SK-N-SH treated with all-trans-retinoic acid at 6 μM for 48 hours (cell line): Measurements from ENCODE around the gene CPAMD8.

Experiments used
- ATAC-seq: fragments of 200-7000 bp; cut with Tn5 transposase; 3 replicates; pipeline ENCODE4 v1.9.1; 2020; ENCODE audit warnings: mild to moderate bottlenecking, moderate library complexity
- ARNTL ChIP-seq: fragments of 450-650 bp; formaldehyde crosslinking; IDR thresholded peaks from 2 replicates; pipeline ENCODE4 v1.5.0; 2020; ENCODE audit warnings: low read depth, mild to moderate bottlenecking, moderate library complexity, borderline replicate concordance
- BACH2 ChIP-seq: fragments of 250-450 bp; sonication (Bioruptor Pico); IDR thresholded peaks from 2 replicates; pipeline ENCODE4 v1.9.0; 2021; ENCODE audit warnings: mild to moderate bottlenecking, borderline replicate concordance
- CSDC2 ChIP-seq: fragments of 250-450 bp; sonication (Bioruptor Pico); IDR thresholded peaks from 2 replicates; pipeline ENCODE4 v1.5.0; 2020; ENCODE audit warnings: mild to moderate bottlenecking, moderate library complexity
- ESRRG ChIP-seq: fragments of 250-450 bp; sonication (Bioruptor Pico); IDR thresholded peaks from 2 replicates; pipeline ENCODE4 v1.6.1; 2021; ENCODE audit warnings: mild to moderate bottlenecking
- GLIS3 ChIP-seq: fragments of 250-450 bp; sonication (Bioruptor Pico); IDR thresholded peaks from 2 replicates; pipeline ENCODE4 v1.5.0; 2020; ENCODE audit warnings: mild to moderate bottlenecking, moderate library complexity
- ISL1 ChIP-seq: fragments of 250-450 bp; sonication (Bioruptor Pico); IDR thresholded peaks from 2 replicates; pipeline ENCODE4 v2.1.2; 2022; ENCODE audit warnings: mild to moderate bottlenecking, moderate library complexity
- PPARA ChIP-seq: fragments of 250-450 bp; sonication (Bioruptor Pico); IDR thresholded peaks from 2 replicates; pipeline ENCODE4 v1.5.0; 2020; ENCODE audit warnings: mild to moderate bottlenecking, borderline replicate concordance
- RARB ChIP-seq: fragments of 250-450 bp; sonication (Bioruptor Pico); IDR thresholded peaks from 2 replicates; pipeline ENCODE4 v1.8.0; 2021; ENCODE audit warnings: mild to moderate bottlenecking, moderate library complexity
- SNAI2 ChIP-seq: fragments of 250-450 bp; sonication (Bioruptor Pico); IDR thresholded peaks from 2 replicates; pipeline ENCODE4 v1.5.0; 2020; ENCODE audit warnings: mild to moderate bottlenecking, moderate library complexity
- TCF4 ChIP-seq: fragments of 250-450 bp; sonication (Bioruptor Pico); IDR thresholded peaks from 2 replicates; pipeline ENCODE4 v1.8.0; 2021; ENCODE audit warnings: mild to moderate bottlenecking, moderate library complexity, borderline replicate concordance
- TOX ChIP-seq: fragments of 250-450 bp; sonication (Bioruptor Pico); IDR thresholded peaks from 2 replicates; pipeline ENCODE4 v1.8.0; 2021; ENCODE audit warnings: mild to moderate bottlenecking, moderate library complexity, borderline replicate concordance
- TSHZ2 ChIP-seq: fragments of 250-450 bp; sonication (Bioruptor Pico); IDR thresholded peaks from 2 replicates; pipeline ENCODE4 v1.5.0; 2020; ENCODE audit warnings: mild to moderate bottlenecking, moderate library complexity
- ZC3H10 ChIP-seq: fragments of 250-450 bp; sonication (Bioruptor Pico); IDR thresholded peaks from 2 replicates; pipeline ENCODE4 v1.5.1; 2021; ENCODE audit warnings: mild to moderate bottlenecking, moderate library complexity
- ZFP3 ChIP-seq: fragments of 250-450 bp; sonication (Bioruptor Pico); IDR thresholded peaks from 2 replicates; pipeline ENCODE4 v1.5.0; 2020; ENCODE audit warnings: mild to moderate bottlenecking, moderate library complexity
- ZFP30 ChIP-seq: fragments of 450-650 bp; formaldehyde crosslinking; IDR thresholded peaks from 2 replicates; pipeline ENCODE4 v1.5.0; 2022; ENCODE audit warnings: mild to moderate bottlenecking, moderate library complexity
- ZNF565 ChIP-seq: fragments of 450-650 bp; formaldehyde crosslinking; conservative IDR thresholded peaks from 2 replicates; pipeline ENCODE4 v1.5.0; 2020; ENCODE audit warnings: low read depth, mild to moderate bottlenecking, moderate library complexity
- ZNF70 ChIP-seq: fragments of 450-650 bp; formaldehyde crosslinking; IDR thresholded peaks from 2 replicates; pipeline ENCODE4 v1.5.0; 2020; ENCODE audit warnings: mild to moderate bottlenecking, moderate library complexity
- ZNF8 ChIP-seq: fragments of 450-650 bp; formaldehyde crosslinking; IDR thresholded peaks from 2 replicates; pipeline ENCODE4 v1.5.0; 2020; ENCODE audit warnings: mild to moderate bottlenecking, moderate library complexity
- TF ChIP-seq, protein P1 (sequence below): fragments of 250-450 bp; sonication (Bioruptor Pico); IDR thresholded peaks from 2 replicates; pipeline ENCODE4 v1.5.1; 2020; ENCODE audit warnings: low read depth, mild to moderate bottlenecking, moderate library complexity
- TF ChIP-seq, protein P2 (sequence below): fragments of 250-450 bp; sonication (Bioruptor Pico); IDR thresholded peaks from 2 replicates; pipeline ENCODE4 v1.8.0; 2021; ENCODE audit warnings: low read depth, mild to moderate bottlenecking, moderate library complexity, borderline replicate concordance
- TF ChIP-seq, protein P3 (sequence below): fragments of 250-450 bp; sonication (Bioruptor Pico); IDR thresholded peaks from 2 replicates; pipeline ENCODE4 v1.5.1; 2021; ENCODE audit warnings: mild to moderate bottlenecking, moderate library complexity
- TF ChIP-seq, protein P4 (sequence below): fragments of 250-450 bp; sonication (Bioruptor Pico); IDR thresholded peaks from 2 replicates; pipeline ENCODE4 v1.8.0; 2020; ENCODE audit warnings: mild to moderate bottlenecking, moderate library complexity, borderline replicate concordance

CPAMD8 gene

DNA sequence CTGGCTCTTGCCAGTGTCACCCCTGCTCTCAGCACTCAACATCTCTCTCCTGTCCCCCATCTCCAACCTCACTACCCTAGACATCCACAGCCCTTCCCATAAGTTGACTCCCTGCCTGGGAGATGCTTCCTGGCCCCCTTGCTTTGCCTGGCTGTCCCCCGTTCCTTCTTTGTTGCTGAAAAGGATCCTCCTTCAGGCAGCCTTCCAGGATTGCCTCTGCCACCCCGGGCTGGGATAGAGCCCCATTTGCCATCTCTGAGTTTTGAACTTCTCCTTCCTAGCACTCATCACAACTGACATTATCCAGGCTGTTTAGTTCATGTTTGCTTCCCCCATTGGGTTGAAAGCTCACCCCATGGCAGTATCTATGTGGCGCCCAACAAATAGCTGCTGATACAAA, 20.0 kb downstream of the CPAMD8 start:
- no peak for ATAC-seq
- TF ChIP-seq ESRRG (CRISPR knock-in tag) (no peak), PPARA (no peak), ZNF8 (no peak), GLIS3 (CRISPR knock-in tag) (no peak), RARB (CRISPR knock-in tag) (no peak), CSDC2 (no peak), ZFP30 (CRISPR knock-in tag) (no peak), ZNF70 (CRISPR knock-in tag) (no peak), TSHZ2 (CRISPR knock-in tag) (no peak), TOX (CRISPR knock-in tag) (no peak)
- TF ChIP-seq, protein P1, sequence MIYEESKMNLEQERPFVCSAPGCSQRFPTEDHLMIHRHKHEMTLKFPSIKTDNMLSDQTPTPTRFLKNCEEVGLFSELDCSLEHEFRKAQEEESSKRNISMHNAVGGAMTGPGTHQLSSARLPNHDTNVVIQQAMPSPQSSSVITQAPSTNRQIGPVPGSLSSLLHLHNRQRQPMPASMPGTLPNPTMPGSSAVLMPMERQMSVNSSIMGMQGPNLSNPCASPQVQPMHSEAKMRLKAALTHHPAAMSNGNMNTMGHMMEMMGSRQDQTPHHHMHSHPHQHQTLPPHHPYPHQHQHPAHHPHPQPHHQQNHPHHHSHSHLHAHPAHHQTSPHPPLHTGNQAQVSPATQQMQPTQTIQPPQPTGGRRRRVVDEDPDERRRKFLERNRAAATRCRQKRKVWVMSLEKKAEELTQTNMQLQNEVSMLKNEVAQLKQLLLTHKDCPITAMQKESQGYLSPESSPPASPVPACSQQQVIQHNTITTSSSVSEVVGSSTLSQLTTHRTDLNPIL: no peak
- TF ChIP-seq, protein P2, sequence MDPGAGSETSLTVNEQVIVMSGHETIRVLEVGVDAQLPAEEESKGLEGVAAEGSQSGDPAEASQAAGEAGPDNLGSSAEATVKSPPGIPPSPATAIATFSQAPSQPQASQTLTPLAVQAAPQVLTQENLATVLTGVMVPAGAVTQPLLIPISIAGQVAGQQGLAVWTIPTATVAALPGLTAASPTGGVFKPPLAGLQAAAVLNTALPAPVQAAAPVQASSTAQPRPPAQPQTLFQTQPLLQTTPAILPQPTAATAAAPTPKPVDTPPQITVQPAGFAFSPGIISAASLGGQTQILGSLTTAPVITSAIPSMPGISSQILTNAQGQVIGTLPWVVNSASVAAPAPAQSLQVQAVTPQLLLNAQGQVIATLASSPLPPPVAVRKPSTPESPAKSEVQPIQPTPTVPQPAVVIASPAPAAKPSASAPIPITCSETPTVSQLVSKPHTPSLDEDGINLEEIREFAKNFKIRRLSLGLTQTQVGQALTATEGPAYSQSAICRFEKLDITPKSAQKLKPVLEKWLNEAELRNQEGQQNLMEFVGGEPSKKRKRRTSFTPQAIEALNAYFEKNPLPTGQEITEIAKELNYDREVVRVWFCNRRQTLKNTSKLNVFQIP (CRISPR knock-in tag): no peak
- TF ChIP-seq, protein P3, sequence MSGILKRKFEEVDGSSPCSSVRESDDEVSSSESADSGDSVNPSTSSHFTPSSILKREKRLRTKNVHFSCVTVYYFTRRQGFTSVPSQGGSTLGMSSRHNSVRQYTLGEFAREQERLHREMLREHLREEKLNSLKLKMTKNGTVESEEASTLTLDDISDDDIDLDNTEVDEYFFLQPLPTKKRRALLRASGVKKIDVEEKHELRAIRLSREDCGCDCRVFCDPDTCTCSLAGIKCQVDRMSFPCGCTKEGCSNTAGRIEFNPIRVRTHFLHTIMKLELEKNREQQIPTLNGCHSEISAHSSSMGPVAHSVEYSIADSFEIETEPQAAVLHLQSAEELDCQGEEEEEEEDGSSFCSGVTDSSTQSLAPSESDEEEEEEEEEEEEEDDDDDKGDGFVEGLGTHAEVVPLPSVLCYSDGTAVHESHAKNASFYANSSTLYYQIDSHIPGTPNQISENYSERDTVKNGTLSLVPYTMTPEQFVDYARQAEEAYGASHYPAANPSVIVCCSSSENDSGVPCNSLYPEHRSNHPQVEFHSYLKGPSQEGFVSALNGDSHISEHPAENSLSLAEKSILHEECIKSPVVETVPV: no peak

GRCh38 chr19:17005000-17005399, 21.6 kb downstream of the CPAMD8 start:
- TF ChIP-seq ARNTL (CRISPR knock-in tag) (no peak), TCF4 (CRISPR knock-in tag) (no peak), RARB (CRISPR knock-in tag) (no peak), ZFP30 (CRISPR knock-in tag) (no peak), ISL1 (no peak)
- no peak for ATAC-seq

GRCh38 chr19:17004386-17004785, 22.2 kb downstream of the CPAMD8 start:
- no peak for TF ChIP-seq ZNF8
- no peak for TF ChIP-seq ZFP30 (CRISPR knock-in tag)
- ATAC-seq: no peak; the same call in 2 of the 3 replicates

- no peak for TF ChIP-seq ZFP30 (CRISPR knock-in tag)
- no peak for TF ChIP-seq ISL1
- no peak for TF ChIP-seq ZNF8
- TF ChIP-seq ZC3H10 (CRISPR knock-in tag): no peak
- TF ChIP-seq CSDC2: no peak
- TF ChIP-seq, protein P2 (CRISPR knock-in tag): no peak
- no peak for TF ChIP-seq ZFP3 (CRISPR knock-in tag)
- TF ChIP-seq, protein P4, sequence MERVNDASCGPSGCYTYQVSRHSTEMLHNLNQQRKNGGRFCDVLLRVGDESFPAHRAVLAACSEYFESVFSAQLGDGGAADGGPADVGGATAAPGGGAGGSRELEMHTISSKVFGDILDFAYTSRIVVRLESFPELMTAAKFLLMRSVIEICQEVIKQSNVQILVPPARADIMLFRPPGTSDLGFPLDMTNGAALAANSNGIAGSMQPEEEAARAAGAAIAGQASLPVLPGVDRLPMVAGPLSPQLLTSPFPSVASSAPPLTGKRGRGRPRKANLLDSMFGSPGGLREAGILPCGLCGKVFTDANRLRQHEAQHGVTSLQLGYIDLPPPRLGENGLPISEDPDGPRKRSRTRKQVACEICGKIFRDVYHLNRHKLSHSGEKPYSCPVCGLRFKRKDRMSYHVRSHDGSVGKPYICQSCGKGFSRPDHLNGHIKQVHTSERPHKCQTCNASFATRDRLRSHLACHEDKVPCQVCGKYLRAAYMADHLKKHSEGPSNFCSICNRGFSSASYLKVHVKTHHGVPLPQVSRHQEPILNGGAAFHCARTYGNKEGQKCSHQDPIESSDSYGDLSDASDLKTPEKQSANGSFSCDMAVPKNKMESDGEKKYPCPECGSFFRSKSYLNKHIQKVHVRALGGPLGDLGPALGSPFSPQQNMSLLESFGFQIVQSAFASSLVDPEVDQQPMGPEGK (CRISPR knock-in tag): no peak
- TF ChIP-seq BACH2 (CRISPR knock-in tag): no peak
- no peak for TF ChIP-seq ARNTL (CRISPR knock-in tag)
- no peak for TF ChIP-seq RARB (CRISPR knock-in tag)
- no peak for TF ChIP-seq GLIS3 (CRISPR knock-in tag)
- TF ChIP-seq, protein P3: no peak
- no peak for TF ChIP-seq ZNF565
- no peak for TF ChIP-seq TOX (CRISPR knock-in tag)
- TF ChIP-seq PPARA: no peak
- TF ChIP-seq SNAI2 (CRISPR knock-in tag): no peak
- TF ChIP-seq, protein P1: no peak
- no peak for ATAC-seq
Observed at GRCh38 chr19:17002455-17002854, 24.2 kb downstream of the CPAMD8 start.
